HG03460 (cell line): ENCODE data around the gene CAMTA1.

Experiments
- ATAC-seq: cut with Tn5 transposase; IDR thresholded peaks from one replicate; pipeline ENCODE4 v1.9.1; 2021; ENCODE audit not compliant: unreplicated experiment

The CAMTA1 gene

GRCh38 chr1:7221826-7222694, 436.8 kb downstream of the CAMTA1 start:
- no peak for ATAC-seq

- ATAC-seq: no peak
Observed at GRCh38 chr1:7222695-7223015, 437.4 kb downstream of the CAMTA1 start.

GRCh38 chr1:7223334-7224080, 438.3 kb downstream of the CAMTA1 start:
- no peak for ATAC-seq

- ATAC-seq: no peak
Observed at GRCh38 chr1:7224081-7224534, 438.9 kb downstream of the CAMTA1 start.

GRCh38 chr1:7224644-7225043, 439.4 kb downstream of the CAMTA1 start:
- no peak for ATAC-seq

- no peak for ATAC-seq
Observed at GRCh38 chr1:7225711-7226505, 440.7 kb downstream of the CAMTA1 start.

- ATAC-seq: no peak
Observed at GRCh38 chr1:7227654-7228053, 442.4 kb downstream of the CAMTA1 start.

GRCh38 chr1:7228252-7228961, 443.2 kb downstream of the CAMTA1 start:
- no peak for ATAC-seq

- ATAC-seq: no peak
Observed at GRCh38 chr1:7229186-7229585, 443.9 kb downstream of the CAMTA1 start.

- no peak for ATAC-seq
Observed at GRCh38 chr1:7229696-7230631, 444.7 kb downstream of the CAMTA1 start.

GRCh38 chr1:7232441-7233236, 447.4 kb downstream of the CAMTA1 start:
- no peak for ATAC-seq

- ATAC-seq: no peak
Observed at GRCh38 chr1:7233237-7233540, 447.9 kb downstream of the CAMTA1 start.

GRCh38 chr1:7233646-7234470, 448.6 kb downstream of the CAMTA1 start:
- ATAC-seq: no peak

GRCh38 chr1:7234471-7234755, 449.2 kb downstream of the CAMTA1 start:
- no peak for ATAC-seq

GRCh38 chr1:7235871-7236517, 450.7 kb downstream of the CAMTA1 start:
- ATAC-seq: no peak

- no peak for ATAC-seq
Observed at GRCh38 chr1:7236844-7237515, 451.7 kb downstream of the CAMTA1 start.

GRCh38 chr1:7247158-7247557, 461.9 kb downstream of the CAMTA1 start:
- no peak for ATAC-seq
